ENCODE results near the gene CHAMP1. TPM values are rescaled to one million over a fixed set of nuclear protein-coding genes. Genes with fewer than 3 reads are reported as not detected.

CHAMP1 gene
- total and polyA plus RNA-seq, 2 of the 8 experiments (the other 6 are each of a cell fraction or from before 2014, with no cell fraction given) = 26.8 to 41.9 TPM

- Histone ChIP-seq H3K27me3 (replicated peaks in 1 of 4; ENCODE audit: control insufficient read depth in 3 of 4, extremely low read depth in 1 of 4, insufficient read depth in 3 of 4, low read length in 3 of 4) (no peaks in the 10 kb centered on the region), H3K27ac (ENCODE audit: low read depth, low read length) (no peak overlapping the region), H3K4me3 (ENCODE audit: extremely low read depth in 1 of 4, insufficient read depth in 2 of 4, low read depth in 3 of 4, low read length in 4 of 4) (no peak overlapping the region), H3K79me2 (ENCODE audit: control insufficient read depth in 1 of 2, insufficient read depth in 2 of 2, low read length in 2 of 2) (no peaks in the 10 kb centered on the region), H2AFZ (ENCODE audit: low read length) (no peak overlapping the region), H2BK20ac (ENCODE audit: low read length) (no peak overlapping the region), H2BK5ac (ENCODE audit: low read depth, low read length) (no peak overlapping the region), H3K9me3 (ENCODE audit: insufficient read depth in 2 of 2, low read depth in 1 of 2, low read length in 1 of 2) (no peaks in the 10 kb centered on the region), H2BK15ac (ENCODE audit: low read length) (no peak overlapping the region; the same call in 1 of the 2 replicates), H3K36me3 (ENCODE audit: control insufficient read depth in 2 of 4, insufficient read depth in 4 of 4, low read length in 3 of 4) (no peaks in the 10 kb centered on the region), H4K91ac (replicated peaks; ENCODE audit: insufficient read length, low read length) (no peak overlapping the region), H2BK120ac (replicated peaks; ENCODE audit: low read depth, low read length) (no peak overlapping the region), H4K8ac (ENCODE audit: extremely low read depth, insufficient read depth, low read length) (no peak overlapping the region), H4K5ac (ENCODE audit: insufficient read length, low read depth, low read length) (no peak overlapping the region), H3K79me1 (ENCODE audit: low read depth, low read length) (no peaks in the 10 kb centered on the region), H3K4ac (replicated peaks; ENCODE audit: insufficient read length, low read depth, low read length) (no peak overlapping the region), H3K18ac (ENCODE audit: extremely low read depth, low read length) (no peak overlapping the region), H3K23me2 (ENCODE audit: low read depth, low read length) (no peaks in the 10 kb centered on the region), H3K14ac (ENCODE audit: insufficient read length) (no peak overlapping the region), H2AK5ac (ENCODE audit: low read depth, low read length) (no peak overlapping the region), H3K23ac (ENCODE audit: insufficient read length) (no peak overlapping the region), H3K9ac (replicated peaks in 1 of 4; ENCODE audit: extremely low read depth in 1 of 4, low read depth in 3 of 4, low read length in 3 of 4) (no peak overlapping the region), H3K4me1 (replicated peaks in 1 of 4; ENCODE audit: control insufficient read depth in 3 of 4, insufficient read depth in 4 of 4, low read length in 3 of 4) (peaks cover 0 to 5% (median 2%) of the 10 kb centered on the region in 4 experiments; a peak in 2 of 7 replicates), H4K20me1 (replicated peaks in 1 of 2; ENCODE audit: control insufficient read depth in 1 of 2, insufficient read depth in 2 of 2, low read length in 2 of 2) (no peaks in the 10 kb centered on the region), H3K4me2 (ENCODE audit: insufficient read depth in 1 of 2, low read depth in 2 of 2, low read length in 2 of 2) (no peak overlapping the region), H3K56ac (replicated peaks; ENCODE audit: insufficient read length, low read depth, low read length) (no peak overlapping the region), H2BK12ac (ENCODE audit: low read depth, low read length) (no peak overlapping the region; the same call in 1 of the 2 replicates)
- CTCF ChIA-PET (ENCODE audit: partially characterized antibody) = interaction anchor here (0.9 to 1.5 kb wide), 7 partner anchors 11 to 89 kb away, joined by 3 to 8 read pairs (median 5); no protein-coding TSS in a partner anchor
- DNase-seq (ENCODE audit: low read depth in 1 of 2, low spot score in 2 of 2) = no peak
- WGBS, 2 experiments (ENCODE audit: extremely low coverage in 1 of 2, insufficient coverage in 1 of 2, insufficient read length in 1 of 2, insufficient replicate concordance in 2 of 2, low coverage in 1 of 2, low lambda C conversion rate in 2 of 2, missing lambda C conversion rate in 1 of 2) = 81% methylated on average over 3 of the region's 5 CpGs; no CpG with 5 or more reads in 1 of the 2 experiments
- FAIRE-seq = no peak
- POLR2A ChIA-PET (ENCODE audit: partially characterized antibody) = interaction anchor here (1.5 kb wide), 1 partner anchor 22 kb away, joined by 3 read pairs; no protein-coding TSS in a partner anchor
- no peak for TF ChIP-seq BRCA1 (IDR thresholded peaks at IDR 0.05; ENCODE audit: low read depth, low read length)
- TF ChIP-seq BACH1 (IDR thresholded peaks at IDR 0.05; ENCODE audit: low read length) = no peak
- TF ChIP-seq SP1 (IDR thresholded peaks at IDR 0.05; ENCODE audit: low read depth, low read length) = no peak
- no peak for TF ChIP-seq CEBPB (IDR thresholded peaks at IDR 0.05; ENCODE audit: low read depth, low read length)
- no peak for TF ChIP-seq RFX5 (IDR thresholded peaks at IDR 0.05; ENCODE audit: borderline replicate concordance, low read depth, low read length)
- TF ChIP-seq HDAC2 (IDR thresholded peaks at IDR 0.05; ENCODE audit: borderline replicate concordance in 1 of 2, low read depth in 2 of 2, low read length in 2 of 2) = no peak
- TF ChIP-seq CBX8 (IDR thresholded peaks at IDR 0.05; ENCODE audit: borderline replicate concordance, low read depth, low read length) = no peak
- no peak for TF ChIP-seq EGR1 (IDR thresholded peaks at IDR 0.05; ENCODE audit: borderline replicate concordance, low read depth, low read length)
- TF ChIP-seq SP2 (IDR thresholded peaks at IDR 0.05; ENCODE audit: low read length) = no peak
- no peak for TF ChIP-seq CTBP2 (IDR thresholded peaks at IDR 0.05; ENCODE audit: borderline replicate concordance, insufficient read depth, insufficient read length, low read length)
- TF ChIP-seq SIX5 (IDR thresholded peaks at IDR 0.05; ENCODE audit: low read depth, low read length) = no peak
These were observed 24.7 kb downstream of the CHAMP1 start for GRCh38 chr13:114338959-114339358.
